Sciatic nerve (tissue), 1 donor: Measurements from ENCODE around the gene YY1AP1. TPM values are rescaled to one million over a fixed set of nuclear protein-coding genes. Genes with fewer than 3 reads are reported as not detected.

Experiments used
- total RNA-seq: library from RNA; stranded (reverse); fragmentation: NEBNext Ultra II Directional; extraction: Animal tissue kit (Norgen Biotek cat#: 25700); gene quantifications from one replicate; pipeline ENCODE4 v1.2.1, GENCODE V29; 2021
- donor health status: DM: no; HTN: no; CAD: no.

Gene YY1AP1
- total RNA-seq, 1 donor from 2014 or later = 133 TPM

Other genes with a start within 250 kb of the YY1AP1 start
- 129 TPM for gene ASH1L, start 126.0 kb downstream of the YY1AP1 start, total RNA-seq
- 56.6 TPM for gene MSTO1, start 78.6 kb downstream of the YY1AP1 start, total RNA-seq
- 65.6 TPM for gene DAP3, start 317 bp upstream of the YY1AP1 start, total RNA-seq
- 79.6 TPM for gene GON4L, start 168.4 kb upstream of the YY1AP1 start, total RNA-seq
- 45.0 TPM for gene SYT11, start 170.8 kb upstream of the YY1AP1 start, total RNA-seq
- gene RIT1, start 222.6 kb upstream of the YY1AP1 start, total RNA-seq = 38.8 TPM
- gene KHDC4, start 245.6 kb upstream of the YY1AP1 start, total RNA-seq = 65.4 TPM